Activated T-helper 1 cell treated with Interleukin-2 at 50 U/mL for 16 hours (primary cell): ENCODE measurements around the gene ASF1A.
A peak's percentile ranks its signal among the peaks of the same experiment; 100 is the strongest.
"Not testable (repeated sequence)": the region's sequence is repeated elsewhere in the genome, so short reads cannot be mapped to it uniquely, and the experiment has no call there.

ENCODE experiments used
- DNase-seq: peaks from one replicate; pipeline ENCODE4 v3.0.0-alpha.2; 2020; ENCODE audit warnings: low read depth

Gene ASF1A

GRCh38 chr6:118893807-118894424 is at the start of gene ASF1A:
Gene ASF1A (plus strand): TSS chr6:118894152. CDS start chr6:118894414, 262 bp downstream.
- peak; percentile 94 for DNase-seq

GRCh38 chr6:118844915-118845314 is 49.0 kb upstream of the ASF1A start:
- DNase-seq = no peak

- no peak for DNase-seq
Observed at GRCh38 chr6:118853408-118853807, 40.5 kb upstream of the ASF1A start.

- DNase-seq = no peak
Observed at GRCh38 chr6:118856301-118856700, 37.7 kb upstream of the ASF1A start.

- DNase-seq = no peak
Observed at GRCh38 chr6:118859517-118860064, 34.4 kb upstream of the ASF1A start.

- no peak for DNase-seq
Observed at GRCh38 chr6:118860363-118860762, 33.6 kb upstream of the ASF1A start.

- no peak for DNase-seq
Observed at GRCh38 chr6:118860880-118861279, 33.1 kb upstream of the ASF1A start.

- DNase-seq = no peak
Observed at GRCh38 chr6:118862443-118862842, 31.5 kb upstream of the ASF1A start.

GRCh38 chr6:118864341-118865099 is 29.4 kb upstream of the ASF1A start:
- no peak for DNase-seq

- no peak for DNase-seq
Observed at GRCh38 chr6:118865100-118865391, 28.9 kb upstream of the ASF1A start.

GRCh38 chr6:118867181-118867580 is 26.8 kb upstream of the ASF1A start:
- no peak for DNase-seq

GRCh38 chr6:118868901-118869300 is 25.1 kb upstream of the ASF1A start:
- DNase-seq = not testable (repeated sequence)

GRCh38 chr6:118869350-118869749 is 24.6 kb upstream of the ASF1A start:
- no peak for DNase-seq

GRCh38 chr6:118869894-118870589 is 23.9 kb upstream of the ASF1A start:
- no peak for DNase-seq

- no peak for DNase-seq
Observed at GRCh38 chr6:118871331-118871730, 22.6 kb upstream of the ASF1A start.

GRCh38 chr6:118872318-118872717 is 21.6 kb upstream of the ASF1A start:
- no peak for DNase-seq

- no peak for DNase-seq
Observed at GRCh38 chr6:118872726-118873125, 21.2 kb upstream of the ASF1A start.

- DNase-seq = no peak
Observed at GRCh38 chr6:118873239-118873638, 20.7 kb upstream of the ASF1A start.

GRCh38 chr6:118875672-118876071 is 18.3 kb upstream of the ASF1A start:
- no peak for DNase-seq

GRCh38 chr6:118876198-118876597 is 17.8 kb upstream of the ASF1A start:
- DNase-seq = no peak

- DNase-seq = no peak
Observed at GRCh38 chr6:118876814-118877213, 17.1 kb upstream of the ASF1A start.

GRCh38 chr6:118877806-118878205 is 16.1 kb upstream of the ASF1A start:
- no peak for DNase-seq
